Measurements from ENCODE around the gene RAC2. TPM values are rescaled to one million over a fixed set of nuclear protein-coding genes. Genes with fewer than 3 reads are reported as not detected.

Gene RAC2
- total RNA-seq, 2 donors from 2014 or later: 27.4 to 27.6 TPM

- Histone ChIP-seq H3K9ac (ENCODE audit: low read depth in 2 of 2, low read length in 2 of 2) (peak overlapping the region; percentile 36 to 83), H3K36me3 (no peaks in the 10 kb centered on the region), H3K27ac (peak overlapping the region; percentile 59), H3K9me3 (no peaks in the 10 kb centered on the region), H3K4me1 (peaks cover 36% of the 10 kb centered on the region), H3K27me3 (no peaks in the 10 kb centered on the region), H3K4me3 (no peak overlapping the region)
- TF ChIP-seq, protein P1, sequence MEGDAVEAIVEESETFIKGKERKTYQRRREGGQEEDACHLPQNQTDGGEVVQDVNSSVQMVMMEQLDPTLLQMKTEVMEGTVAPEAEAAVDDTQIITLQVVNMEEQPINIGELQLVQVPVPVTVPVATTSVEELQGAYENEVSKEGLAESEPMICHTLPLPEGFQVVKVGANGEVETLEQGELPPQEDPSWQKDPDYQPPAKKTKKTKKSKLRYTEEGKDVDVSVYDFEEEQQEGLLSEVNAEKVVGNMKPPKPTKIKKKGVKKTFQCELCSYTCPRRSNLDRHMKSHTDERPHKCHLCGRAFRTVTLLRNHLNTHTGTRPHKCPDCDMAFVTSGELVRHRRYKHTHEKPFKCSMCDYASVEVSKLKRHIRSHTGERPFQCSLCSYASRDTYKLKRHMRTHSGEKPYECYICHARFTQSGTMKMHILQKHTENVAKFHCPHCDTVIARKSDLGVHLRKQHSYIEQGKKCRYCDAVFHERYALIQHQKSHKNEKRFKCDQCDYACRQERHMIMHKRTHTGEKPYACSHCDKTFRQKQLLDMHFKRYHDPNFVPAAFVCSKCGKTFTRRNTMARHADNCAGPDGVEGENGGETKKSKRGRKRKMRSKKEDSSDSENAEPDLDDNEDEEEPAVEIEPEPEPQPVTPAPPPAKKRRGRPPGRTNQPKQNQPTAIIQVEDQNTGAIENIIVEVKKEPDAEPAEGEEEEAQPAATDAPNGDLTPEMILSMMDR (IDR thresholded peaks at IDR 0.05): no peak
- intact Hi-C loops (cut with DNase I): no loop called here
- DNase-seq: no peak
Observed at GRCh38 chr22:37177755-37178154, 66.3 kb downstream of the RAC2 start.

GRCh38 chr22:37177221-37177620, 66.8 kb downstream of the RAC2 start:
- no peaks in the 10 kb centered on the region for H3K9me3 ChIP-seq
- TF ChIP-seq, protein P1 (IDR thresholded peaks at IDR 0.05): no peak
- peaks cover 36% of the 10 kb centered on the region for H3K4me1 ChIP-seq
- H3K36me3 ChIP-seq: no peaks in the 10 kb centered on the region
- DNase-seq: no peak
- H3K9ac ChIP-seq (ENCODE audit: low read depth in 2 of 2, low read length in 2 of 2): peak overlapping the region; percentile 36 to 83
- intact Hi-C loops (cut with DNase I): no loop called here
- H3K27ac ChIP-seq: no peak overlapping the region
- H3K27me3 ChIP-seq: no peaks in the 10 kb centered on the region
- H3K4me3 ChIP-seq: no peak overlapping the region

DNA sequence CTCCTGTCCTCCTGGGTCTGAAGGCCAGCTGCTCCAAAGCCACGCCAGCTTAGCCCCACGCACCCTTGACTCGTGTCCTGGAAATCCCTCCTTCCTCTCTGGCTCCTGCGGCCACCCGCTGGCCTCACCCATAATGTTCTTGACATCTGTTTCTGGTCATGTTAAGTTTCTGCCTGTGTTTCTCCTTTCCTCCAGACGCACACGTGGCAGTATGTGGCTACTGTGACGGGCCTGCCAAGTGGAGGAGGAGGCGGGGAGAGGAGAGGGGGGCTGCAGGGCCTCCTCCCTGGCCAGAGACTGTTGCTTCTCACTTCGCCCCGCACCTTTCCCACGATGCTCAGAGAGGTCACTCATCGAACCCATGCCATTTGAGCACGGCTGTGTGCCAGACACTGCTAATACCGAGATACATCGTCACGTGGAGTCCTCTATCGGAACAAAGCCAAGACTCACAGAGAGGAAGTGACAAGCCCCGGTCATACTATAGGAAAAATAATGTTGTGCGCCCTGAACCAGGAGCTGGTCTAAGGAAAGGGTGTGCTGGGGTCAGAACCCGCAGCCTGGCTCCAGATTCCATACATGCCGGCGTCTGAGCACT, 67.5 kb downstream of the RAC2 start:
- Histone ChIP-seq H3K27ac (no peak overlapping the region), H3K4me3 (no peak overlapping the region), H3K9me3 (no peaks in the 10 kb centered on the region), H3K36me3 (no peaks in the 10 kb centered on the region), H3K9ac (ENCODE audit: low read depth in 2 of 2, low read length in 2 of 2) (peak overlapping the region; percentile 30 to 83), H3K4me1 (peaks cover 36% of the 10 kb centered on the region), H3K27me3 (no peaks in the 10 kb centered on the region)
- TF ChIP-seq, protein P1 (IDR thresholded peaks at IDR 0.05): no peak
- intact Hi-C loops (cut with DNase I): no loop called here
- no peak for DNase-seq

DNA sequence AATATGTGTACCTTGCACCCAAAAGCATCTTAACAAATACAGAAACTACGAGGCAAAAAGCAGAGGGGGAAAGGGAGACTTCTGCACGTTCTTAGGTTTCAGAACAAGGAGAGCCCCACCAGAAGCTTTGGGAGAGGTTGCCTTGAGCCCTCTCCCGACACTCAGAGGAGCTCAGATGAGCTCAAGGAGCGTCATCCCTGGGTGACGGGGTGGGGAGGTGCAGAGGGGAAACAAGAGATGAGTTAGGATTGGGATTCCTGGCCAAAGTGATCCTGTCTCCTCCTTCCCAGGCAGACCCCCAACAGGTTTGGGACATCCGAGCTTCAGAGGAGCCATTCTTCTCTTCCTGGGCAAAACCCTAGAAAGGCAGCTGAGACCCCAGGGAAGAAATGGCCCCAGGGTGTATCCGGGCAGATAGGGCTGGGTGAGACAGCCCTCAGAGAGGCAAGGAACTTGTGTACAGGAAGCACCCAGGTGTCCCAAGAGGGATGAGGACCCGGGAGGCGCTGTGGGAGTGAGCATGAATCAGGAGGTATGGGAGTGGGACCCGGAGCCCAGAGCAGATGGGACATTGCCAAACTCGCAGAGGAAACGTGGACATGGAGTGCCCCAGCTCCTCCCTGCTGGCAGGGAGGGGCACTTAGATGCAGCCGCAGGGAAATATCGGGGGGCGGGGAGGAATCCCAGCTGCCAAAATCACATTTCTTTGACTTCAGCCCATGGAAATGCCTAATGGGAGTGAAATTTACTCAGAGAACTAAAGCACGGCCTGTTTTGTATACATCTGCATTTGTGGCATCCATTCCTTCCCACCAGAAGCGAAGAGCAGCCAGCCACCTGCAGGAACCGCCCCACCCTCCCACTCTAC, 68.4 kb downstream of the RAC2 start:
- TF ChIP-seq, protein P1 (IDR thresholded peaks at IDR 0.05): no peak
- H3K4me1 ChIP-seq: peaks cover 36% of the 10 kb centered on the region
- peak overlapping the region; percentile 30 to 83 for H3K9ac ChIP-seq (ENCODE audit: low read depth in 2 of 2, low read length in 2 of 2)
- H3K4me3 ChIP-seq: no peak overlapping the region
- no peaks in the 10 kb centered on the region for H3K27me3 ChIP-seq
- no peak overlapping the region for H3K27ac ChIP-seq
- no peaks in the 10 kb centered on the region for H3K9me3 ChIP-seq
- DNase-seq: no peak
- no peaks in the 10 kb centered on the region for H3K36me3 ChIP-seq
- intact Hi-C loops (cut with DNase I): no loop called here

Other genes with a start within 250 kb of the RAC2 start
- 100 to 1,000 TPM; 410 to 474 TPM for gene TST, start 224.8 kb downstream of the RAC2 start, total RNA-seq
- 100 to 1,000 TPM; 217 to 259 TPM for gene MPST, start 224.5 kb downstream of the RAC2 start, total RNA-seq
- 10 to 100 TPM; 25.4 to 39.9 TPM for gene KCTD17, start 192.5 kb downstream of the RAC2 start, total RNA-seq
- gene TMPRSS6, start 134.6 kb downstream of the RAC2 start, total RNA-seq: 1 to 10 TPM in 1 of 2 donors, under 1 TPM in 1; 0.10 to 1.5 TPM
- gene IL2RB, start 94.4 kb downstream of the RAC2 start, total RNA-seq: 1 to 10 TPM; 2.0 to 2.7 TPM
- 10 to 100 TPM in 1 of 2 donors, 1 to 10 TPM in 1; 9.3 to 16.7 TPM for gene C1QTNF6, start 56.0 kb downstream of the RAC2 start, total RNA-seq
- gene SSTR3, start 31.8 kb downstream of the RAC2 start, total RNA-seq: under 1 TPM in 1 of 2 donors, not detected in 1; 0.12 TPM
- 1 to 10 TPM; 3.0 to 7.4 TPM for gene CYTH4, start 38.2 kb upstream of the RAC2 start, total RNA-seq
- gene ELFN2, start 183.2 kb upstream of the RAC2 start, total RNA-seq: under 1 TPM; 0.07 to 0.21 TPM
- 10 to 100 TPM in 1 of 2 donors, 1 to 10 TPM in 1; 6.5 to 10.7 TPM for gene MFNG, start 242.1 kb upstream of the RAC2 start, total RNA-seq

All from colonic mucosa (tissue), 4 donors.